GM12892 (cell line): ENCODE measurements around the gene MAGI2.

Experiments
- POLR2A ChIP-seq: IDR thresholded peaks from 2 replicates; pipeline ENCODE4 v1.6.1; 2011; ENCODE audit warnings: low read depth, low read length, control low read depth
- POLR2AphosphoS5 ChIP-seq: IDR thresholded peaks from 2 replicates; pipeline ENCODE4 v1.6.1; 2011; ENCODE audit warnings: low read depth, low read length, control low read depth
- TAF1 ChIP-seq: IDR thresholded peaks from 2 replicates; pipeline ENCODE4 v1.6.1; 2011; ENCODE audit warnings: low read depth, mild to moderate bottlenecking, control low read depth, low read length, borderline replicate concordance

DNA sequence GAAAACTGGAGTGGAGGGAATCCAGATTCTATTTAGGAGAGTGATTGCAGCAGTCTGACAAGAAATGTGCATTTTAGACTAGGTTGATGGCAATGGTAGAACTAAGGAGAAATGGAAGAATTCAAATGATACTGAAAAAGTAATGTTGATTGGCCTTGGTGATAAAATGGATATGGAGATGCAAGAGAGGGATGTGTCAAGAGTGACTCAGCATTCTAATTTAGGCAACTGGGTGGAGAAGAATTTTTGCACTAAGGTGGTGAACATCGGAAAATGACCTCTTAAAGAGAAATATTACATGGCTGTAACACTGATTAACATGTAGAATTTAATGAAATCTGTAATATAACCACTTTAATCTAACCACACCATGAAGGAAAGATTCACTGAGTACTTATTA, 848.3 kb downstream of the MAGI2 start:
- TF ChIP-seq POLR2A = no peak
- TF ChIP-seq TAF1 = no peak
- no peak for TF ChIP-seq POLR2AphosphoS5
